MM.1S (cell line): Measurements from ENCODE around the gene AP2A2.
"Not testable (repeated sequence)": the region's sequence is repeated elsewhere in the genome, so short reads cannot be mapped to it uniquely, and the experiment has no call there.

Experiments used
- DNase-seq: peaks from one replicate; pipeline ENCODE4 v3.0.0-alpha.2; 2015
- H2AFZ ChIP-seq: fragments of 300-600 bp; sonication (generic); 2 replicates; pipeline ENCODE4 v1.6.0; 2016; ENCODE audit warnings: antibody characterized with exemption, low read length
- H3F3A ChIP-seq: fragments of 300-600 bp; sonication (generic); 2 replicates; pipeline ENCODE4 v1.6.1; 2016; ENCODE audit warnings: mild to moderate bottlenecking, antibody characterized with exemption, low read length, moderate library complexity, mixed read lengths; ENCODE audit not compliant: insufficient read depth
- H3K27ac ChIP-seq: fragments of 300-600 bp; sonication (generic); 2 replicates; pipeline ENCODE4 v1.5.1; 2016; ENCODE audit warnings: mild to moderate bottlenecking, low read length
- H3K27me3 ChIP-seq: fragments of 300-600 bp; sonication (generic); replicated peaks from 2 replicates; pipeline ENCODE4 v1.6.0; 2016; ENCODE audit warnings: low read length; ENCODE audit not compliant: insufficient read depth
- H3K36me3 ChIP-seq: fragments of 300-600 bp; sonication (generic); replicated peaks from 2 replicates; pipeline ENCODE4 v1.6.1; 2016; ENCODE audit warnings: mild to moderate bottlenecking, low read length, mixed read lengths; ENCODE audit not compliant: insufficient read depth
- H3K4me1 ChIP-seq: fragments of 300-600 bp; sonication (generic); 2 replicates; pipeline ENCODE4 v1.6.1; 2016; ENCODE audit warnings: low read length, mixed read lengths
- H3K4me2 ChIP-seq: fragments of 300-600 bp; sonication (generic); 2 replicates; pipeline ENCODE4 v1.6.0; 2016; ENCODE audit warnings: low read depth, low read length
- H3K4me3 ChIP-seq: fragments of 300-600 bp; sonication (generic); 2 replicates; pipeline ENCODE4 v1.5.1; 2016; ENCODE audit warnings: low read length, mixed read lengths
- H3K79me2 ChIP-seq: fragments of 300-600 bp; sonication (generic); 2 replicates; pipeline ENCODE4 v1.6.1; 2016; ENCODE audit warnings: mixed run types, low read length, mixed read lengths
- H3K9ac ChIP-seq: fragments of 300-600 bp; sonication (generic); 2 replicates; pipeline ENCODE4 v1.6.1; 2016; ENCODE audit warnings: low read length, mixed read lengths
- H3K9me2 ChIP-seq: fragments of 300-600 bp; sonication (generic); replicated peaks from 2 replicates; pipeline ENCODE4 v1.6.1; 2016; ENCODE audit warnings: mild to moderate bottlenecking, low read length, mixed read lengths; ENCODE audit not compliant: insufficient read depth
- H3K9me3 ChIP-seq: fragments of 300-600 bp; sonication (generic); replicated peaks from 2 replicates; pipeline ENCODE4 v1.6.1; 2016; ENCODE audit warnings: mild to moderate bottlenecking, low read length, mixed read lengths; ENCODE audit not compliant: insufficient read depth
- H4K20me1 ChIP-seq: fragments of 300-600 bp; sonication (generic); 2 replicates; pipeline ENCODE4 v1.6.1; 2016; ENCODE audit warnings: mild to moderate bottlenecking, low read length, moderate library complexity, mixed read lengths; ENCODE audit not compliant: insufficient read depth
- CTCF ChIP-seq: fragments of 300-600 bp; sonication (generic); IDR thresholded peaks from 2 replicates; pipeline ENCODE4 v1.5.1; 2016; ENCODE audit warnings: antibody characterized with exemption, low read length, mixed read lengths
- EZH2 ChIP-seq: fragments of 300-600 bp; sonication (generic); optimal IDR thresholded peaks from 2 replicates; pipeline ENCODE3; 2017; ENCODE audit warnings: low read depth, mild to moderate bottlenecking, antibody characterized with exemption, low read length, mixed read lengths
- EZH2phosphoT487 ChIP-seq: fragments of 300-600 bp; sonication (generic); IDR thresholded peaks from 2 replicates; pipeline ENCODE4 v1.6.1; 2018; ENCODE audit warnings: antibody characterized with exemption, low read length

The AP2A2 gene

GRCh38 chr11:972523-973211, 47.0 kb downstream of the AP2A2 start:
- no peak for TF ChIP-seq EZH2phosphoT487
- TF ChIP-seq CTCF: no peak
- no peak for TF ChIP-seq EZH2
- Histone ChIP-seq H2AFZ (no peak overlapping the region), H3K79me2 (peaks cover 23% of the 10 kb centered on the region), H3K4me3 (no peak overlapping the region), H4K20me1 (no peaks in the 10 kb centered on the region), H3K27me3 (no peaks in the 10 kb centered on the region), H3F3A (no peaks in the 10 kb centered on the region), H3K4me2 (no peak overlapping the region), H3K36me3 (no peaks in the 10 kb centered on the region; the same call in 1 of the 2 replicates), H3K4me1 (no peaks in the 10 kb centered on the region), H3K9me2 (no peaks in the 10 kb centered on the region), H3K27ac (no peak overlapping the region), H3K9ac (no peak overlapping the region), H3K9me3 (no peaks in the 10 kb centered on the region)
- no peak for DNase-seq

DNA sequence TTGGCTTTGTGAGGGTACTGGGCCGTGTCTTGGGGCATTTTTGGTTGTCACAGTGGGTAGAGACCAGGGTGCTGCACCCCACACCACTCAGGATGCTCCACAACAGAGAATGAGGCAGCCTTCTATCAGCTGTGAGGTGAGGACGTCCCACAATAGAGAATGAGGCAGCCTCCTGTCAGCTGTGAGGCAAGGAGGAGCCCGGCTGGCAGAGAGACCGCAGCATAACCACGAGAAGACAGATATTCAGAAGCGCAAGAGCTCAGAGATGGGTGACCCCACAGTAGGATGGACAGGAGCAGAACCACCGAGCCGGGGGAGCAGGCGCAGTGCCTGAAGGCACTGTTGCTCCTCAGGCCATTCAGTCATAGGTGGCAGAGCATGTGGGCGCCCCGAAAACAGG, 47.6 kb downstream of the AP2A2 start:
- no peaks in the 10 kb centered on the region for H3K4me1 ChIP-seq
- no peak overlapping the region for H3K27ac ChIP-seq
- no peaks in the 10 kb centered on the region for H4K20me1 ChIP-seq

DNA sequence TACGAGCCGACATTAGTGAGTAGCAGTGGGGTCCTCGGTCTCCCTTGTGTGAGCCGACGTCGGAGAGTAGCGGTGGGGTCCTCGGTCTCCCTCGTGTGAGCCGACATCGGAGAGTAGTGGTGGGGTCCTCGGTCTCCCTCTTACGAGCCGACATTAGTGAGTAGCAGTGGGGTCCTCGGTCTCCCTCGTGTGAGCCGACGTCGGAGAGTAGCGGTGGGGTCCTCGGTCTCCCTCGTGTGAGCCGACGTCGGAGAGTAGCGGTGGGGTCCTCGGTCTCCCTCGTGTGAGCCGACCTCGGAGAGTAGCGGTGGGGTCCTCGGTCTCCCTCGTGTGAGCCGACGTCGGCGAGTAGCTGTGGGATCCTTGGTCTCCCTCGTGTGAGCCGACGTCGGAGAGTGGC, 49.7 kb downstream of the AP2A2 start:
- not testable (repeated sequence) for DNase-seq, H4K20me1 ChIP-seq, H3K27me3 ChIP-seq, H3K4me2 ChIP-seq, H3F3A ChIP-seq, H2AFZ ChIP-seq, H3K36me3 ChIP-seq, H3K4me3 ChIP-seq, H3K9ac ChIP-seq, H3K9me3 ChIP-seq, H3K9me2 ChIP-seq, H3K79me2 ChIP-seq, H3K4me1 ChIP-seq, H3K27ac ChIP-seq

More for the DNA sequence above, 47.6 kb downstream of the AP2A2 start:
- H3K9me2 ChIP-seq: no peaks in the 10 kb centered on the region
- no peaks in the 10 kb centered on the region for H3K27me3 ChIP-seq
- no peak overlapping the region for H3K4me2 ChIP-seq
- peaks cover 18% of the 10 kb centered on the region for H3K79me2 ChIP-seq
- no peak overlapping the region for H3K9ac ChIP-seq
- no peaks in the 10 kb centered on the region for H3F3A ChIP-seq
- H3K36me3 ChIP-seq: no peaks in the 10 kb centered on the region; the same call in 1 of the 2 replicates
- H3K4me3 ChIP-seq: no peak overlapping the region
- TF ChIP-seq EZH2 (no peak), EZH2phosphoT487 (no peak), CTCF (no peak)
- DNase-seq: no peak
- no peak overlapping the region for H2AFZ ChIP-seq
- no peaks in the 10 kb centered on the region for H3K9me3 ChIP-seq

- Histone ChIP-seq H3K9ac (no peak overlapping the region), H3K4me1 (no peaks in the 10 kb centered on the region), H4K20me1 (no peaks in the 10 kb centered on the region), H3K9me2 (no peaks in the 10 kb centered on the region), H2AFZ (no peak overlapping the region), H3K36me3 (no peaks in the 10 kb centered on the region), H3K79me2 (0 out of 2 replicates have a peak, but pooled peaks cover 1% of the 10 kb centered on the region), H3K4me3 (no peak overlapping the region), H3K4me2 (no peak overlapping the region), H3K27ac (no peak overlapping the region), H3F3A (no peaks in the 10 kb centered on the region), H3K9me3 (no peaks in the 10 kb centered on the region), H3K27me3 (no peaks in the 10 kb centered on the region)
- TF ChIP-seq CTCF: no peak
- no peak for TF ChIP-seq EZH2
- no peak for TF ChIP-seq EZH2phosphoT487
- DNase-seq: no peak
Observed at GRCh38 chr11:975827-976226, 50.2 kb downstream of the AP2A2 start.
